ACC112 (cell line): ENCODE data around the gene KCNAB1.

Experiments
- H2AFZ ChIP-seq: fragments of 200-600 bp; sonication (generic); one replicate; pipeline ENCODE4 v1.6.0; 2017; ENCODE audit warnings: antibody characterized with exemption, low read length; ENCODE audit not compliant: unreplicated experiment
- H3K27ac ChIP-seq: fragments of 200-600 bp; sonication (generic); 2 replicates; pipeline ENCODE4 v1.5.1; 2014; ENCODE audit warnings: low read depth, mild to moderate bottlenecking, antibody characterized with exemption, low read length, moderate library complexity
- H3K27me3 ChIP-seq: fragments of 200-600 bp; sonication (generic); 2 replicates; pipeline ENCODE4 v1.6.1; 2014; ENCODE audit warnings: mild to moderate bottlenecking, antibody characterized with exemption, low read length, moderate library complexity, mixed read lengths; ENCODE audit not compliant: insufficient read depth
- H3K36me3 ChIP-seq: fragments of 200-600 bp; sonication (generic); 2 replicates; pipeline ENCODE4 v1.6.1; 2016; ENCODE audit warnings: mild to moderate bottlenecking, antibody characterized with exemption, low read length, moderate library complexity, mixed read lengths; ENCODE audit not compliant: insufficient read depth
- H3K4me1 ChIP-seq: fragments of 200-600 bp; sonication (generic); one replicate; pipeline ENCODE4 v1.6.1; 2016; ENCODE audit warnings: low read length, mixed read lengths; ENCODE audit not compliant: insufficient read depth, unreplicated experiment, control insufficient read depth
- H3K4me3 ChIP-seq: fragments of 200-600 bp; sonication (generic); 2 replicates; pipeline ENCODE4 v1.5.1; 2014; ENCODE audit warnings: mild to moderate bottlenecking, low read depth, low read length
- H3K79me2 ChIP-seq: fragments of 200-600 bp; sonication (generic); one replicate; pipeline ENCODE4 v1.6.0; 2016; ENCODE audit warnings: low read length; ENCODE audit not compliant: control insufficient read depth, unreplicated experiment, insufficient read depth

KCNAB1 gene

DNA sequence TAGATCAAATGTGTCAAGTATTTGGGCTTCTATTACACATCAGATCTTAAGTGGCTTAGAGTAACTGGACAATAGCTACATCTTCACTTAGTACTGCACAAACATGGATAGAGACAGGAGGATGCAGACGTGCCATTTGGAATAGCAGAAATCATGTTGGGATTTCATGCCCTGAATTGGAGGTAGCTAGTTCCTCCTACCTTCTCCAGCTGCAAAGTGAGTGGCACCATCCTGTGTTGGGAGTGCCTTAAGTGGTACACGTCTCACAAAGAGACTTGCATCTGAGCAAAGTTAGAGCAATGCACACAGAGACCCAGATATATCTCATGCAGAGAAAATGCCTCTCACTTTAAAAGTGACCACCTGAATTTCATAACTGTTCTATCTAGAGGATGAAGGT lies 298.1 kb downstream of the KCNAB1 start:
- H2AFZ ChIP-seq, result no peak overlapping the region
- H3K4me1 ChIP-seq, result no peaks in the 10 kb centered on the region
- H3K27me3 ChIP-seq, result peaks cover 25% of the 10 kb centered on the region
- no peaks in the 10 kb centered on the region for H3K36me3 ChIP-seq
- no peak overlapping the region for H3K4me3 ChIP-seq
- H3K79me2 ChIP-seq, result no peaks in the 10 kb centered on the region
- no peak overlapping the region for H3K27ac ChIP-seq

DNA sequence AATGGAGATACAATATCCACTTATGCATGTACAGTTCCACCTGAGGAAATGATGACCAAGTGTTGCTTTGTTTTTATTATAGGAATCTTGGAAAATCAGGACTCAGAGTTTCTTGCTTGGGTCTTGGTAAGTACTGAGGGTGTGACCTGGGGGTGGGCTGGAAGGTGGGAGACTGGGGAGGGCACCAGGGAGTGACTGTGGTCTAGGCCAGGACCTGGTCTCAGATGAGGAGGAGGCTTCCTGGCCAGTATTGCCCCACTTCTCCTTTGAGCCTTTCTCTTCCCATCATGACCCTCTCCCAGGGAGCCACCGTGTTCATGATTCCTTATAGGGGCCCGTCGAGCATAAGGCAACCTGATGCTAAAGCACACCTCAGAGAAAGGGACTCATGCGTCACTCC lies 301.2 kb downstream of the KCNAB1 start:
- Histone ChIP-seq H2AFZ (no peak overlapping the region), H3K79me2 (no peaks in the 10 kb centered on the region), H3K4me1 (no peaks in the 10 kb centered on the region), H3K27ac (no peak overlapping the region), H3K27me3 (peaks cover 26% of the 10 kb centered on the region; the same call in 1 of the 2 replicates), H3K4me3 (no peak overlapping the region), H3K36me3 (no peaks in the 10 kb centered on the region)

DNA sequence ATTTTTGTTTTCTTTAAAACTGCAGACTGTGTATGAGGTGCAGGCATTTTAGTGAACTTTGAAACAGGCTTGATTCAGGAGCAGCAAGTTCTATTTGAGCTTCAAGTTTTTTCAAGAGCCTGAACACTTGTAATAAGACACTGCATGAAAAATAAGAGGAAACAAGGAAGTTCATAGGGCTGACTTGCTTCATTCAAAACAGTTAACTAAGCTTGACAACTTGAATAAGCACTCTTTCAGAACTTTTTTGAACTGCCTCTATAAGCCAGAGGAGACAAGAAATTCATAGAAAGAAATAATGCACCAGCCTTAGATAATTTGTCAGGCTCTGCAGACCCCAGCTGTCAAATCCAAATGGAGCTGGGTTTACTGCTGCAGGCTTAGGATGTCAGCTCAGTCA lies 304.4 kb downstream of the KCNAB1 start:
- Histone ChIP-seq H3K27me3 (peaks cover 23% of the 10 kb centered on the region; the same call in 1 of the 2 replicates), H3K79me2 (no peaks in the 10 kb centered on the region), H2AFZ (no peak overlapping the region), H3K27ac (no peak overlapping the region), H3K36me3 (no peaks in the 10 kb centered on the region), H3K4me1 (no peaks in the 10 kb centered on the region), H3K4me3 (no peak overlapping the region)

DNA sequence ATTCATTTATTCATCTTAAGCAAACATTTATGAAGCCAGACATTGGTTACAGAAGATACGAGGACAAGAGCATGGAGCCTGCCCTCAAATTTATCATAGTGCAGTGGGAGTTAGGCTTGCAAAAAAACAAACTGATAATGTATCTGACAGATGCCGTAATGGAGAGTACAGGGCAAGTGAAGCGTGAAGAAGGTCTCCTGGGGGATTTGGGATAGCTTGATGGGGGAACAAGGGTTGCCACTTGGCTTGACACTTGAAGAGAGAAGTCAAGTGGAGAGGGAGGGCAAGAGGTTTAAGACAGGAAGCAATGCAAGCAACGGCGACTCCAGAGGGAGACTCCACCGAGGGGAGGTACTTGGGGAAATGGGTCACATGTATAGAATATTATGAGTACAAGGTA lies 305.3 kb downstream of the KCNAB1 start:
- H3K4me1 ChIP-seq, result no peaks in the 10 kb centered on the region
- no peak overlapping the region for H2AFZ ChIP-seq
- H3K27me3 ChIP-seq, result peaks cover 18% of the 10 kb centered on the region; the same call in 1 of the 2 replicates
- H3K79me2 ChIP-seq, result no peaks in the 10 kb centered on the region
- H3K36me3 ChIP-seq, result no peaks in the 10 kb centered on the region
- no peak overlapping the region for H3K4me3 ChIP-seq
- H3K27ac ChIP-seq, result no peak overlapping the region

DNA sequence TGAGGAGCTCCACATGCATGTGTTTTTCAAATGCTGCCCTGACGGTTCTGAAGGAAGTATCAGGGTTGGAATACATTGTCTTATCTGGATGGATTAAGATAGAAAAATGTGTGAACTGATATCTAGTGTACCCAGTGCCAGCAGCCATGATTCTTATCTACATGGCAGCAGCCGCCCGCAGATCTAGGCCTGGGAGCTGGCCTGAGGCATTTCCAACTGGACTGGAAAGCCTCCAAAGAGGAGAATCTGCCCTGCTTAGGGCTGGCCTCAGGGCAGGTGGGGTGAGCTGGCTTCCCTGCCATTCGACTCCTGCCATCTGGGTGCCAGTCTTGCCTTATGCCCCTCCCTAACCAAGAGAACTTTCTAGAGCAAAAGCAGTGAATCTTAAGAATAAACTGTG lies 308.7 kb downstream of the KCNAB1 start:
- Histone ChIP-seq H3K4me3 (no peak overlapping the region), H3K79me2 (no peaks in the 10 kb centered on the region), H3K36me3 (no peaks in the 10 kb centered on the region), H2AFZ (no peak overlapping the region), H3K4me1 (peaks cover 11% of the 10 kb centered on the region), H3K27me3 (peaks cover 15% of the 10 kb centered on the region; the same call in 1 of the 2 replicates), H3K27ac (no peak overlapping the region)

DNA sequence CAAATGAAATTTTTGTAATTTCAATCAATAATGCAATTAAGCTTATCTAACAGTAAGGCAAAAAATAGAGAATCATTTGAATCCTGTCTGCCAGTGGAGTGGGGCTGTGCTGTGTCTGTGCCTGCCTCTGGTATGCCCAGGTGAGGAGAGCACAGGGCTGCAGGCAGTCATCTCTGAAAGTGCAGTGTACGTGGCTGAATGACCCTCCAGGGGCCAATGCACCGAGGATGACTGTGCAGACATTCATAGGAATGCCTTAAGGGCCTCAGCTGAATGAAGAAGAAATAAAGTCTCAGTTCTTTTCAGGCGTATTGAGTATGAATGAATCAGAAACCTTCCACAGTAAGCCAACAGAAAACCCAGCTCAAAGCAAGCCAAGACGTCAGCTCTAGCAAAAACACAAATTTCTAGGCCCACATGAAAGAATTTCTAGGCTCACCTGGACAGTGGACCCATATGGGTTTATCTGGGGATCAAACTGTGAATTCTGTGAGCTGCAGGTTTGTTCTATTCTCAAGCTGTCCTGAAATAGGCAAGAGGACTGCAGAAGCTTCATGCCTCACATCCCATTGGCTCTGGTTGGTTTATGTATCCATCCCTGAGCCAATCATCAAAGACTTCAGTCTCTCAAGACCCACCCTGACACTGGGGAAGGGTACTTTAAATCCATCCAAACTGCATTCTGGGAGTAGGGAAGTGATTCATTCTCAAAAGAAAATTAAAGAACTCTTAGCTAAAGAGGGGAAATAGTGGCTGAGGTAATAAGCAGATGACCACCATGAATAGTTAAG lies 311.2 kb downstream of the KCNAB1 start:
- no peak overlapping the region for H3K4me3 ChIP-seq
- 0 out of 2 replicates have a peak, but pooled peaks cover 3% of the 10 kb centered on the region for H3K27me3 ChIP-seq
- no peaks in the 10 kb centered on the region for H3K79me2 ChIP-seq
- H3K4me1 ChIP-seq, result peaks cover 11% of the 10 kb centered on the region
- no peak overlapping the region for H2AFZ ChIP-seq
- H3K27ac ChIP-seq, result no peak overlapping the region
- no peaks in the 10 kb centered on the region for H3K36me3 ChIP-seq

DNA sequence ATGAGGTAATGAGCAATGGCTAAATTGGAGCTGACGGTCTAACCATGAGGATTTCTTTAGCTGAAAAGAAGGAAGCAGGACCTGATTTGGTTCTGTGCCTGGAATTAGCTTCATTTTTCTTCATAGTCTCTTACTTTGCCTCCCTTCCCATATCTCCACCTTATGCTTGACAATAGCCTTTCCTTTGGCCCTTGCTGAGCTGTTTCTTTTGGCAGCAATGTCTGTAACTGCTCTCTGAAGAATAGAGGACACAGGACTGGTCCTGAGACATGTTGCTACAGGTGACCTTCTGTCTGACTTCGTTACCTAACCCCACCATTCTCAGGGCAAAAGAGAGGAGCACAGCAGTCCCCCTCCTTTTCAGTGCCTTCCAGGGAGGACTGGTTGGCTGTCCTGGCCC lies 312.2 kb downstream of the KCNAB1 start:
- Histone ChIP-seq H3K4me3 (no peak overlapping the region), H3K36me3 (no peaks in the 10 kb centered on the region), H3K4me1 (peaks cover 11% of the 10 kb centered on the region), H3K79me2 (no peaks in the 10 kb centered on the region), H3K27ac (no peak overlapping the region), H2AFZ (no peak overlapping the region), H3K27me3 (no peaks in the 10 kb centered on the region)

DNA sequence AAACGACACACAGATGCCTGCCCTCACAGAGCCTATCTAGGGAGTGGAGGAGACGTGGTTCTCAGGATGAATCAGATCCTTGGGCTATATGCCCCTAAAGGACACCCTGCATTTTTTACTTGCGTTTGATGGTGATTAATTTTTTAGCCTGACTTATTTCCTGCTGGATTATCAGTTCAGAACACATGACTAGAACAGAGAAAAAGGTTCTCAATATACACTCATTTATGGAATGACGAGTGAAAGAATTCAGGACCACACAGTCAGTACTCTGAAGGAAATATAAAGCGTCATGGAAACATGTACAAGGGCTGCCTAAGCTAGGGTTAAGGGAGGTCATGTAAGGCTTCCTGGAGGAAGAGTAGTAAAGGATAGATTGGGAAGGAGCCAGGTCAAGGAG lies 312.8 kb downstream of the KCNAB1 start:
- Histone ChIP-seq H3K4me3 (no peak overlapping the region), H3K36me3 (no peaks in the 10 kb centered on the region), H2AFZ (no peak overlapping the region), H3K4me1 (peaks cover 11% of the 10 kb centered on the region), H3K79me2 (no peaks in the 10 kb centered on the region), H3K27ac (0 out of 2 replicates have a peak overlapping the region, but pooled peaks have one; percentile 3), H3K27me3 (no peaks in the 10 kb centered on the region)

DNA sequence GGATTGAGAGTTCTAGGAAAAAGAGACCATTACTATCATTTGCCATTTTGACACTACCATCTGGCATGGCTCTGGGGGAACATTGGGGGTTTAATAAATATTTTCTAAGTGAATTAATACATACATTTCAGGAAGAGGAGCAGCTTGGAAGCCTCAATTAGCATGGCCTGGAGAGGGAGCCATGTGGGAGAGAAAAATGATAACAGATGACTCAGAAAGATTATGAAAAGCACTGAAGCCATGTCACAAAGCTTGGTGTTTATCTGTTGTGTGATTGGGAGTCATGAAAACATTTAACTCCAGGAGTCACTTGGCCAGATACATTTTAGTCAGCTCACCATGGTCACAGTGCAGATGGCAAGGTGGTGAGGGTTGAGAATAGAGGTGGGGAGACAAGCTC lies 313.5 kb downstream of the KCNAB1 start:
- Histone ChIP-seq H2AFZ (no peak overlapping the region), H3K4me1 (peaks cover 11% of the 10 kb centered on the region), H3K79me2 (no peaks in the 10 kb centered on the region), H3K27ac (peak overlapping the region; percentile 3; the same call in 1 of the 2 replicates), H3K36me3 (no peaks in the 10 kb centered on the region), H3K27me3 (no peaks in the 10 kb centered on the region), H3K4me3 (no peak overlapping the region)

DNA sequence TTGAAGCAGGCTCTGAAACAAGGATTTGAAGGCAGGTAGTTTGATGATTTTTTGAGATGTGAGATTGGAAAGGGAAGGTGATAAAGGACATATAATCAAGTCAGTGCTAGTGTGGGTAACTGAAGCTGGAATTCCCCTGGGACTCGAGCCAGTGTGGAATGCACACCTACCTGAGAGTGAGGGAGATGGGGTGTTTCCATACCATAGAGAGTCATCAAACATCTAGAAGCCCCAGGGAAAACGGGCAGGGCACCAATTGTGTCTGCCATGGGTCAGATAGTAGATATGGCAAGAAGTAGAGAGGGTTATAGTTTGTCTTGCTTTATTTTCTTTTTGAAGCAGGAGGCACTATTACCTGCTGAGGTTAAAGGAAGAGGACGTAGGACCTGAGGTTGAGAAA lies 314.5 kb downstream of the KCNAB1 start:
- H3K79me2 ChIP-seq, result no peaks in the 10 kb centered on the region
- H3K4me1 ChIP-seq, result peaks cover 11% of the 10 kb centered on the region
- H3K4me3 ChIP-seq, result no peak overlapping the region
- no peaks in the 10 kb centered on the region for H3K27me3 ChIP-seq
- H3K36me3 ChIP-seq, result no peaks in the 10 kb centered on the region
- no peak overlapping the region for H3K27ac ChIP-seq
- no peak overlapping the region for H2AFZ ChIP-seq

DNA sequence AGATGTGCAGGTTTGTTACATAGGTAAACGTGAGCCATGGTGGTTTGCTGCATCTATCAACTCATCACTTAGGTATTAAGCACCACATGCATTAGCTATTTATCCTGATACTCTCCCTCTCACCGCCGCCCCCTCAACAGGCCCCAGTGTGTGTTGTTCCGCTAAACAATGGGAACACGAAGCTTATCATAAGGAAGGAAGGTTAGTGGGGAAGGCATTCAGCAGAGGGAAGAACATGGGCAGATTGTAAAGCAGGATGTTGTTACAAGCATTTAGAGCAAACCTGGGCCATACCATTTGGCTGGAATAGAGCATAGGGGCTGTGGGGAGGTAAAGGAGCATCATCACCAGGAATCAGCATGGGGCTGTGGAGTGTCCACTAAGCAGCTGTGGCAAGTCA lies 322.7 kb downstream of the KCNAB1 start:
- no peak overlapping the region for H3K27ac ChIP-seq
- no peaks in the 10 kb centered on the region for H3K79me2 ChIP-seq
- no peaks in the 10 kb centered on the region for H3K4me1 ChIP-seq
- no peaks in the 10 kb centered on the region for H3K36me3 ChIP-seq
- H3K27me3 ChIP-seq, result no peaks in the 10 kb centered on the region; the same call in 1 of the 2 replicates
- H2AFZ ChIP-seq, result no peak overlapping the region
- no peak overlapping the region for H3K4me3 ChIP-seq
